SK-N-SH (cell line): ENCODE measurements around the gene MMP14.

ENCODE experiments used
- CHD2 ChIP-seq: fragments of 150-350 bp; IDR thresholded peaks from 2 replicates; pipeline ENCODE4 v1.6.1; 2018; ENCODE audit warnings: low read length; ENCODE audit not compliant: partially characterized antibody
- ELF1 ChIP-seq: IDR thresholded peaks from 2 replicates; pipeline ENCODE4 v1.4.0; 2012
- EP300 ChIP-seq, 2 experiments: IDR thresholded peaks; 2 replicates each; pipeline versions ENCODE4 v1.4.0 to v1.6.1; 2012; ENCODE audit warnings: borderline replicate concordance in 1 of 2, low read depth in 1 of 2, low read length in 1 of 2
- FOXJ3 ChIP-seq: sonication (generic); formaldehyde crosslinking; IDR thresholded peaks from 2 replicates; pipeline ENCODE4 v1.5.1; 2020; ENCODE audit warnings: mild to moderate bottlenecking, missing genetic modification reagents
- IRF3 ChIP-seq: fragments of 150-350 bp; IDR thresholded peaks from 2 replicates; pipeline ENCODE4 v1.6.1; 2016; ENCODE audit warnings: mild to moderate bottlenecking, low read depth, low read length
- REST ChIP-seq: IDR thresholded peaks from 2 replicates; pipeline ENCODE4 v1.6.1; 2012; ENCODE audit warnings: mild to moderate bottlenecking, low read depth, low read length, moderate library complexity
- YY1 ChIP-seq: IDR thresholded peaks from 2 replicates; pipeline ENCODE4 v1.4.0; 2012; ENCODE audit warnings: low read depth, mild to moderate bottlenecking
- ZBTB33 ChIP-seq: IDR thresholded peaks from 2 replicates; pipeline ENCODE4 v1.4.0; 2012; ENCODE audit warnings: low read depth, borderline replicate concordance
- TF ChIP-seq, protein P1 (sequence below): fragments of 200-600 bp; sonication (generic); IDR thresholded peaks from 2 replicates; pipeline ENCODE4 v1.6.1; 2017; ENCODE audit warnings: antibody characterized with exemption, mild to moderate bottlenecking, moderate library complexity
- TF ChIP-seq, protein P2 (sequence below): IDR thresholded peaks from 2 replicates; pipeline ENCODE4 v1.4.0; 2012; ENCODE audit warnings: low read depth
- TF ChIP-seq, protein P3 (sequence below): fragments of 150-350 bp; IDR thresholded peaks from 2 replicates; pipeline ENCODE4 v1.6.1; 2017; ENCODE audit warnings: antibody characterized with exemption, low read length, low read depth, borderline replicate concordance

DNA sequence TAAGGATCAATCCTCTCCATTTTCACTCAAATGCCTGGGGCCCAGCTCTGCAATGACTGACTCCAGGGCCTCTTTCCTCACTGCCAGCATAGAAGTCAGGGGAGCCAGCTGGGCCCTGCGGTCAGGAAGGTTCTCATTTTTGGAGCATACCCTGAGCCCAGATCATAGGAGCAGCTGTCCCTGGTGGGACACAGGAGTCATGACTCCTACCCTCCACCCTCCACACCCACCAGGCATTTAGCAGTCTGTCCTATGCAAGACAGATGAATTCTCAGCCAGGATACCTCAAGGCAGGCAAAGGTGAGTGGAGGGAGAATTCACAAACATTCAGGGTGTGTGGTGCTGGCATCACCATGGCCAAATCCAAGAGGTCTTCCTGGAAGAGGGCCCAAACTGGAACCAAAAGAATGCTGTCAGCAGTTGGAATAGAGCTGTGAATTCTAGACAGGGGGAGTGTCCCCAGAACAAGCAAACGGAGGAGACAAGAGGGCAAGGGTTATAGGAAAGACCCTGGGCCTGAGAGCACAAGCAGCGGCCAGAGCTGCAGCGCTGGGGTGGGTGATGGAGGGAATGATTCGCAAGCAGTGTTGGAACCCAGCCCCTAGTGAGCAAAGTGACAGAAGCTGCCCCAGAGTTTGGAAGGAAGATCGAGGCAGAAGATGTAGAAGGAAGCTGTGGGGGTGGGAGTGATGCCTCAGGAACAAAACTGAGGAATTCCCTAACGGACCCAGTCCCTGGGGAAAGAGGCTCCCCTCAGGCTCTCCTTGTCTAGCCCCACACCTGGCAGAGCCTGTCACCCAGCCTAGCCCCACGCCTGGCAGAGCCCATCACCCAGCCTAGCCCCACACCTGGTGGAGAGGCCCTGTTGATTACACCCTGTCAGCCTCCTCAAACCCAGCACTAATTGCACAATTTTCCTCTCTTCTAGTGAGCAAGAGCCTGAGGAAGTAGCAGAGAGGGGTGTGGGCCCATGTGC lies 42.2 kb downstream of the MMP14 start:
- TF ChIP-seq, protein P1, sequence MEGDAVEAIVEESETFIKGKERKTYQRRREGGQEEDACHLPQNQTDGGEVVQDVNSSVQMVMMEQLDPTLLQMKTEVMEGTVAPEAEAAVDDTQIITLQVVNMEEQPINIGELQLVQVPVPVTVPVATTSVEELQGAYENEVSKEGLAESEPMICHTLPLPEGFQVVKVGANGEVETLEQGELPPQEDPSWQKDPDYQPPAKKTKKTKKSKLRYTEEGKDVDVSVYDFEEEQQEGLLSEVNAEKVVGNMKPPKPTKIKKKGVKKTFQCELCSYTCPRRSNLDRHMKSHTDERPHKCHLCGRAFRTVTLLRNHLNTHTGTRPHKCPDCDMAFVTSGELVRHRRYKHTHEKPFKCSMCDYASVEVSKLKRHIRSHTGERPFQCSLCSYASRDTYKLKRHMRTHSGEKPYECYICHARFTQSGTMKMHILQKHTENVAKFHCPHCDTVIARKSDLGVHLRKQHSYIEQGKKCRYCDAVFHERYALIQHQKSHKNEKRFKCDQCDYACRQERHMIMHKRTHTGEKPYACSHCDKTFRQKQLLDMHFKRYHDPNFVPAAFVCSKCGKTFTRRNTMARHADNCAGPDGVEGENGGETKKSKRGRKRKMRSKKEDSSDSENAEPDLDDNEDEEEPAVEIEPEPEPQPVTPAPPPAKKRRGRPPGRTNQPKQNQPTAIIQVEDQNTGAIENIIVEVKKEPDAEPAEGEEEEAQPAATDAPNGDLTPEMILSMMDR = no peak
- TF ChIP-seq IRF3 (no peak), YY1 (no peak), ELF1 (no peak), FOXJ3 (CRISPR knock-in tag) (no peak), EP300 (IDR thresholded peaks at IDR 0.05; ENCODE audit: borderline replicate concordance in 1 of 2, low read depth in 1 of 2, low read length in 1 of 2) (no peak), REST (no peak), ZBTB33 (no peak), CHD2 (no peak)
- TF ChIP-seq, protein P2, sequence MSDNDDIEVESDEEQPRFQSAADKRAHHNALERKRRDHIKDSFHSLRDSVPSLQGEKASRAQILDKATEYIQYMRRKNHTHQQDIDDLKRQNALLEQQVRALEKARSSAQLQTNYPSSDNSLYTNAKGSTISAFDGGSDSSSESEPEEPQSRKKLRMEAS = no peak
- TF ChIP-seq, protein P3, sequence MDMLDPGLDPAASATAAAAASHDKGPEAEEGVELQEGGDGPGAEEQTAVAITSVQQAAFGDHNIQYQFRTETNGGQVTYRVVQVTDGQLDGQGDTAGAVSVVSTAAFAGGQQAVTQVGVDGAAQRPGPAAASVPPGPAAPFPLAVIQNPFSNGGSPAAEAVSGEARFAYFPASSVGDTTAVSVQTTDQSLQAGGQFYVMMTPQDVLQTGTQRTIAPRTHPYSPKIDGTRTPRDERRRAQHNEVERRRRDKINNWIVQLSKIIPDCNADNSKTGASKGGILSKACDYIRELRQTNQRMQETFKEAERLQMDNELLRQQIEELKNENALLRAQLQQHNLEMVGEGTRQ = no peak
